Measurements from ENCODE around the gene COL12A1. TPM values are rescaled to one million over a fixed set of nuclear protein-coding genes. Genes with fewer than 3 reads are reported as not detected.

Gene COL12A1
- total RNA-seq, 1 experiment from 2014 or later, result 0.96 TPM

- WGBS (ENCODE audit: extremely low coverage, insufficient read length, low lambda C conversion rate), result no CpG with 5 or more reads among the region's 2 CpGs
- H2BK120ac ChIP-seq (ENCODE audit: low read depth, low read length, poor library complexity, severe bottlenecking), result no peak overlapping the region
Observed at GRCh38 chr6:75213732-75214131, 7.9 kb upstream of the COL12A1 start.

More at GRCh38 chr6:75213732-75214131, 7.9 kb upstream of the COL12A1 start:
- no peaks in the 10 kb centered on the region for H3K36me3 Mint-ChIP-seq (ENCODE audit: insufficient read depth in 1 of 3, low read depth in 3 of 3)
- H3K23me2 ChIP-seq (ENCODE audit: insufficient read length, low read depth, low read length, poor library complexity, severe bottlenecking), result peaks cover under 1% of the 10 kb centered on the region
- H3K9me3 Mint-ChIP-seq, result no peaks in the 10 kb centered on the region; a peak in 1 of 5 replicates
- no peak overlapping the region for H3K18ac ChIP-seq (ENCODE audit: insufficient read length, low read depth, low read length)
- H4K5ac ChIP-seq (ENCODE audit: insufficient read length, low read depth, low read length), result no peak overlapping the region
- no peak overlapping the region for H3K14ac ChIP-seq (ENCODE audit: insufficient read depth, low read length)
- H3K27me3 ChIP-seq (ENCODE audit: insufficient read depth, low read length), result peaks cover under 1% of the 10 kb centered on the region; the same call in 1 of the 2 replicates
- H2BK20ac ChIP-seq (ENCODE audit: low read depth, low read length, poor library complexity, severe bottlenecking), result no peak overlapping the region
- no peaks in the 10 kb centered on the region for H3K9me3 ChIP-seq (ENCODE audit: control insufficient read depth, low read depth, low read length)
- peak overlapping the region in 1 of 3 experiments; percentile 95; a peak in 3 of 7 replicates for H3K27ac Mint-ChIP-seq
- peaks cover 19% of the 10 kb centered on the region for H3K27me3 Mint-ChIP-seq (ENCODE audit: low read depth)
- no peak overlapping the region for H3K23ac ChIP-seq (ENCODE audit: insufficient read length, low read depth, low read length)
- H3K4ac ChIP-seq (ENCODE audit: low read depth, low read length), result no peak overlapping the region
- H3K9ac ChIP-seq (ENCODE audit: extremely low read depth, insufficient read length, low read length), result no peak overlapping the region
- TF ChIP-seq CTCF (conservative IDR thresholded peaks at IDR 0.05), result no peak
- no peak overlapping the region for H4K91ac ChIP-seq (ENCODE audit: insufficient read length, low read depth, low read length)
- H2AK5ac ChIP-seq (ENCODE audit: insufficient read length, low read length), result no peak overlapping the region
- H3K27ac ChIP-seq (ENCODE audit: insufficient read length, low read depth, low read length), result no peak overlapping the region
- peaks cover 3% of the 10 kb centered on the region; the same call in 1 of the 2 replicates for H3K4me1 ChIP-seq (ENCODE audit: insufficient read depth, low read length)
- H3K79me1 ChIP-seq (ENCODE audit: insufficient read depth, low read depth, low read length, poor library complexity, severe bottlenecking), result no peaks in the 10 kb centered on the region
- H4K8ac ChIP-seq (replicated peaks; ENCODE audit: insufficient read length, low read depth, low read length), result no peak overlapping the region
- DNase-seq, result no peak
- no peak overlapping the region for H3K56ac ChIP-seq (ENCODE audit: insufficient read length, low read depth, low read length)
- H3T11ph ChIP-seq (ENCODE audit: low read length), result no peak overlapping the region
- H2BK15ac ChIP-seq (ENCODE audit: low read depth, low read length), result no peak overlapping the region
- H2AFZ ChIP-seq (ENCODE audit: low read length), result no peak overlapping the region
- H3K4me1 Mint-ChIP-seq, result peaks cover 31 to 37% of the 10 kb centered on the region in 2 experiments
- H3K4me3 Mint-ChIP-seq, result peak overlapping the region in 1 of 2 experiments; percentile 25; a peak in 1 of 5 replicates
- no peak overlapping the region for H3K4me2 ChIP-seq (ENCODE audit: insufficient read depth, insufficient read length, low read length)
- H4K20me1 ChIP-seq (ENCODE audit: control insufficient read depth, insufficient read depth, insufficient read length), result no peaks in the 10 kb centered on the region
- no peaks in the 10 kb centered on the region for H3K79me2 ChIP-seq (ENCODE audit: insufficient read depth, low read length)
- H2BK12ac ChIP-seq (ENCODE audit: insufficient read length, low read depth, low read length), result no peak overlapping the region
- no peak overlapping the region for H2BK5ac ChIP-seq (ENCODE audit: insufficient read length, low read length)

Data from H9 (cell line).